Measurements from ENCODE around the gene OXCT2. TPM values are rescaled to one million over a fixed set of nuclear protein-coding genes. Genes with fewer than 3 reads are reported as not detected.
A peak's percentile ranks its signal among the peaks of the same experiment; 100 is the strongest.

Gene OXCT2
- total RNA-seq, 2 experiments from 2014 or later: 3.8 to 5.7 TPM

DNA sequence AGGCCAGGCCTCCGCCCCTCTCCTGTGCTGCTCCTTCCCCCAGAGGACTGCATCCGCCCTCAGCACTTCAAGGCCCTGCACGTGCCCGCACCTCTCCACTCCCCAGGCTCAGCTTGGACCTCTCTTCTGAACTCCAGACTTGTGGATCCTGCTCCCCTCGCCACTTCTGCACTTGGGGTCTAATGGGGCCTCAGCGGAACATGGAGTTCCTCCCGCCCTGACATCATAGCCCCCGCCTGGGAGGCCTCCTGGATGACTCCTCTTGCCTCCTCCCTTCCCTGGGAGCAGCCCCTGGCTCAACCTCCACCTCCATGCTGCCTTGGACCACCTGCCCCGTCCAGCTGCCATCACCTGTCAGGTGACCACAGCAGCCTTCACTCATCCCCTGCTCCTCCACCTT lies 10.1 kb downstream of the OXCT2 start:
- DNase-seq: no peak
- Mint-ChIP-seq H3K27me3 (no peaks in the 10 kb centered on the region), H3K27ac (no peak overlapping the region), H3K4me1 (no peaks in the 10 kb centered on the region), H3K36me3 (peaks cover 8% of the 10 kb centered on the region), H3K9me3 (no peaks in the 10 kb centered on the region), H3K4me3 (no peak overlapping the region)

DNA sequence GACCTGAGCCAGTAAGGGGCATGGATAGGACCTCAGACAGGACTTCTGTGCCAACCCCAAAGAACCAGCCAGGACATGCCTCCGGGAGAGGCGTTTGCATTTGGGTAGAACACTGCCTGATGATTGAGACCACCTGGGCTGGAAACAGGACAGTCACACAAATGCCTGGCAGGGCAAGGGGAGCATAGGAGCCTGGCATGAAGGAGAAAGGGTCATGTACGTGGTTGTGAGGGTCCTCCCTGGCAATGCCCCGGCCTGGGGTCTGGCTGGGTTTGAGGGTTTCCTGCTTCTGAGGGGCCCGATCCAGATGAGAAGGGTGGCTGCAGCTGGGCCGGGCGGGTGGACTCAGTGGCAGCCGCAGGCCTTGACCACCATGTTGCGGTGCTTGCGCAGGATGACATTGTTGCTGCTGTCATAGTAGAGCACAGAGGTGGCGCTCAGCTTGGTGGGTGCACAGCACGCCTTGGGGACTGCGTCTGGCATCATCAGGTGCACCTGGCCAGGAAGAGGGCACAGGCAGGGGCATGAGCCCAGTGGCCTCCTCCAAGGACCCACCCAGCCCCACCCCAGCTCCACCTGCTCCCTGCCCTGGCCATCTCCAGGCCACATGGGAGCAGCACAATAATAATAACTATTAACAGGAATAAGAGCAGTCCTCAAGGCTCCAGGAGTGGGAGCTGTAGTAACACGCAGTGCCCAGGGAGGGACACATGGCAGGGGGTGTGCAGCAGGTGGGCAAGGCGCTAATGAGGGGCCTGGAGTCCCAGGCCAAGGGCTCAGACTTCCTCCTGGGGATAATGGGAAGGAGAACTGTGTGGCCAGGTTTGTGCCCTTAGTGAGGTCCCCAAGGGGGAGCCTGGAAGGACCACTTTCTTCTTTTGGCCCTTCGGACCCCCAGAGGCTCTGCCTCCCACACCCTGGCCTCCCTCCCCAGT lies 10.8 kb downstream of the OXCT2 start:
- Mint-ChIP-seq H3K9me3 (no peaks in the 10 kb centered on the region), H3K36me3 (peaks cover 8% of the 10 kb centered on the region), H3K27ac (no peak overlapping the region)

DNA sequence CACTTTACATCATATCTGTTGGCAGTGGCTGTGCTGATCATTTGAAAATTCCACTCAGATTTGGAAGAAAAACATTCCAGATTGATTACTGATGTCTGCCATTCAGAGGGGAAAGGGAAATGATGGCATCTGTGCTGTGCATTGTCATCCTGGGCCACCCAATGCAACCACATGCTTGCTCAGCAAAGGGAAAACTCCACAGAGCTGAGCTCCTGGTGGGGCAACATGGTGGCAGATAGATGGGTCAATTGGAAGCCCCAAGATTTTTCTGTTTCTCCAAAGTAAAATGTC lies 11.8 kb downstream of the OXCT2 start:
- Mint-ChIP-seq H3K9me3 (no peaks in the 10 kb centered on the region), H3K36me3 (peaks cover 8% of the 10 kb centered on the region), H3K4me3 (no peak overlapping the region), H3K4me1 (no peaks in the 10 kb centered on the region), H3K27me3 (no peaks in the 10 kb centered on the region), H3K27ac (no peak overlapping the region)
- no peak for DNase-seq

More for the DNA sequence above, 10.8 kb downstream of the OXCT2 start:
- DNase-seq: no peak
- Mint-ChIP-seq H3K4me3 (no peak overlapping the region), H3K27me3 (no peaks in the 10 kb centered on the region), H3K4me1 (no peaks in the 10 kb centered on the region)

DNA sequence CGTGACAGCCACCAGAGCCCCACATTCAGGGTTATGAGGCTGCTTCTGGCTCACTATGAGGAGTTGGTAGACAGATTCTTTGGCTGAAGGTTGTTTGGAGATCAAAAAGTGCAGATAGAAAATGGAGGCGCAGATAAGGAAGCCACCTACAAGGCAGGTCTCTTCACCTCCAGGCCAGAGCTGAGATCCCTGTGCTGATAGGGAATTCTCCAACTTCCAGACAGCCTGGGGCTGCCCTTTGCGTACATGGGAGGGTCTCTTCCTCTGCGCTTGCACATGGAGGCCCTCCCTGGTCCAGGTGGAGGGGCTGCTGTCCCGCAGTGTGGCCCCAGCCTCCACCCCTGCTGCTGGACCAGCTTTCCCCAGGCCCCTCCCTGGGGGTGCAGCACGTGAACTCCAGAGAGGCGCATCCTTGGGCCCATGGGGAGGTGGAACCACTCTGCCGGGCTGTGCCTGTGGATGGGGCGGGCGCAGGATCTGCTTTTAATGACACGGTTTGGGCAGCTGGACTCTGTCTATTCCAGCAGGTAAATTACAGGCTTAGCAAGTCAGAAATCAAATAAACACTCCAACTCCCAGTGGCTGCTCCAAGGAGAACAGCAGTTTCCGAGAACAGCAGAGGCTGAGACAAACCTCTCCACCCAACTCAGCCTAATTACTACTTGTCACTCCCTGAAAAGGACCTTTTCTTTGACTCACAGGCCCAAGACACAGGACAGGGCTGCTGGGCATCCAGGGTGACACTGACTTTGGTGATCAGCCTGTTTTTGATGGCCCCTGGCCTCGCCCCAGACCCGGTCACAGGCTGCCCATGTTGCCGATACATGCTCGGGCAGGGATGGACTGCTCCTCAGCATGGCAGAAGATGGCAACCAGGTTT lies 12.4 kb downstream of the OXCT2 start:
- H3K27ac Mint-ChIP-seq: no peak overlapping the region
- H3K36me3 Mint-ChIP-seq: peaks cover 8% of the 10 kb centered on the region
- H3K4me1 Mint-ChIP-seq: no peaks in the 10 kb centered on the region

DNA sequence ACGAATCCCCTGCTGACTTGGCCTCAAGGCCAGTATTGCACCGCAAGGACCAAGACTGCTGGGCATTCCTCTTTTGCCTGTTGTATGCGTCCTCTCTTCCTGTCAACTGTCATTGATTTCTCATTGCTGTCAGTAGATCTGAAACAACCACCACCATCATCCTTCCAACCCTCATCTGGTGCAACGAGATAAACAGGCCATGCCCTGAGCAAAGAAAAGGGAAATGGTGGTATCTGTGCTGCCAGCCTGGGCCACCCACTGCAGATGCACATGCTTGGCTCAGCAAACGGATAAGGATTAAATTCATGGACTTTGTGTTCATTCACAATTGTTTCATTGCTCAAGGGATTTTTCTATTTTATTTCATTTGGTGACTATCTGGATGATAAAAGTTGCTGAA lies 13.6 kb downstream of the OXCT2 start:
- Mint-ChIP-seq H3K27me3 (no peaks in the 10 kb centered on the region), H3K9me3 (no peaks in the 10 kb centered on the region), H3K4me1 (no peaks in the 10 kb centered on the region), H3K4me3 (no peak overlapping the region), H3K27ac (no peak overlapping the region), H3K36me3 (peaks cover 10% of the 10 kb centered on the region)
- DNase-seq: no peak

More for the DNA sequence above, 12.4 kb downstream of the OXCT2 start:
- no peak overlapping the region for H3K4me3 Mint-ChIP-seq
- no peaks in the 10 kb centered on the region for H3K9me3 Mint-ChIP-seq
- H3K27me3 Mint-ChIP-seq: no peaks in the 10 kb centered on the region
- DNase-seq: no peak

DNA sequence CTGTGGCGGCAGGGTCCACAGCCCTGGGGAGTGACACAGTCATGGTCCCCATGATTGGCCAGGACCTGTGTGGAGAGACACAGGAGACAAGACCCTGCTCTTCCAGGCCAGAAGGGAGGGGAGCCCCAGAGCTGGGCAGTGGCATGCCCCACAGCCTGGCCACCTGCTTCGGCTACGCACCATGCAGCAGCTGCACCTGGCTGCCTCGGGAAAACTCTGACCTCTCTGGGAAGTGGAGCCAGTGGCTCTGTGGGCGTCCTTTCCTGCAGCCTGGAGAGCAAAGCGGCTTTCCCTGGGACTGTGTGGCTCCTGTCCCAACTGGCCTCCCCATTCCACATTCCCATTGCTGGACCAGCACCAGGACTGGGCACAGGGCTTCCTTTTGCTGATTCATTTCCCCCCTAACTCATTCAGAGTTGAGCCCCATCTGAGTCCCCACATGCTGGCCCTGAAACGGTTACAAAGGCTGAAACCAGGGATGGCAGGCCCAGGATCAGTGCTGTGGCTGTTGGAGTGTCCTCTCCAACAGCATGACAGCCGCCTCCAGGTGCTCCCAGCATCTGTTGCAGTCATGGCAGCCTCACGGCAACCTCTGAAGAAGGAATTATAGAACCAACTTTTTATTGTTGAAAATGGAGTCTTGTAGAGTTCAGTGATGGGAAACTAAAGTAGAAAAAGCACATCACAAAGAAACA lies 15.0 kb downstream of the OXCT2 start:
- Mint-ChIP-seq H3K27ac (no peak overlapping the region), H3K4me1 (no peaks in the 10 kb centered on the region), H3K27me3 (no peaks in the 10 kb centered on the region), H3K9me3 (no peaks in the 10 kb centered on the region), H3K4me3 (no peak overlapping the region), H3K36me3 (peaks cover 16% of the 10 kb centered on the region)
- no peak for DNase-seq

DNA sequence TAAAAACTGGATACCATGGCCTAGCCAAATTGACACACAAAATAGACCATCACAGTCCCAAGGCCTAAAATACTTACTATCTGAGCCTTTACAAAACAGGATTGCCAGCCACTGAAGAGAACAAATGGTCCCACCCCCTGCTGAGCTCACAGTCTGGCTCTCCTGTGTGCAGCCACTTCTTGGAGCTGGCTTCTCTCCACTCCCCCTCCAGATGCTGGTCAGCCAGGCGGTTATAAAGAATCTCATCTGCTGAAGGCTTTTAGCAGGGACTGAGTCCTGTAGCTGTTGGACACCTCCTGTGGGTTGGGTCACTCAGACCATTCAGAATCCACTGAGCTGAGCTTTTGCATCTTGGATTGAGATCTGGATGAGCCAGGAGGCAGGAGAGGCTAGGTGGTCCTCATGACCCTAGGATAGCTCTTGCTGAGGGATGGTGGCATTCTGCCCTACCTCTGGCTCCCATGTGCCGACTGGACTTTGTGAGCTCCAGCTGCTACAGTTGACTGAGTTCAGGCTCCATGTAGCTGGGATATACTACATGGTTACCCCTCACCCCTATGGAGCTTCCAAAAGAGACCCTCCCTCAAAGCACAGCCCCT lies 16.1 kb downstream of the OXCT2 start:
- H3K36me3 Mint-ChIP-seq: peaks cover 21% of the 10 kb centered on the region
- H3K27me3 Mint-ChIP-seq: no peaks in the 10 kb centered on the region
- no peak for DNase-seq
- no peak overlapping the region for H3K27ac Mint-ChIP-seq
- H3K4me1 Mint-ChIP-seq: no peaks in the 10 kb centered on the region
- no peaks in the 10 kb centered on the region for H3K9me3 Mint-ChIP-seq
- H3K4me3 Mint-ChIP-seq: no peak overlapping the region

DNA sequence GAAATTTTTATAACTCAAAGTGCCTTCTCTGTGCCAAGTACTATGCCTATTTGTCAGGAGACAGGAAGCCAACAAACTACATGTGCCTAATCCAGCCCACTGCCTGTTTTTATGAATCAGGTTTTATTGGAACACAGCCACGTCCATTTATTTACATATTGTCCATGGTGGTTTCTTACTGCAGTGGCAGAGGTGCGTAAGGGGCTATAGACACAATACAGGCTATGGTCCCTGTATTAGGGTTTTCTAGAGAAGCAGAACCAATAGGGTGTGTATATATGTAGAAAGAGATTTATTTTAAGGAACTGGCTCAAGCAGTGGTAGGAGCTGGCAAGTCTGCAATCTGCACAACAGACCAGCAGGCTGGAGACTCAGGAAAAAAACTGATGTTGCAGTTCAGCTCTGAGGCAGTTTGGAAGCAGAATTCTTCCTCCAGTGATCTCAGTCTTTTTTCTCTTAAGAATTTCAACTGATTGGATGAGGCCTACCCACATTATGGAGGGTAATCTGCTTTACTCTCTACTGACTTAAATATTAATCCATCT lies 17.1 kb downstream of the OXCT2 start:
- Mint-ChIP-seq H3K4me1 (no peaks in the 10 kb centered on the region), H3K27me3 (no peaks in the 10 kb centered on the region), H3K27ac (no peak overlapping the region), H3K4me3 (no peak overlapping the region), H3K9me3 (no peaks in the 10 kb centered on the region), H3K36me3 (peaks cover 29% of the 10 kb centered on the region)
- DNase-seq: no peak

DNA sequence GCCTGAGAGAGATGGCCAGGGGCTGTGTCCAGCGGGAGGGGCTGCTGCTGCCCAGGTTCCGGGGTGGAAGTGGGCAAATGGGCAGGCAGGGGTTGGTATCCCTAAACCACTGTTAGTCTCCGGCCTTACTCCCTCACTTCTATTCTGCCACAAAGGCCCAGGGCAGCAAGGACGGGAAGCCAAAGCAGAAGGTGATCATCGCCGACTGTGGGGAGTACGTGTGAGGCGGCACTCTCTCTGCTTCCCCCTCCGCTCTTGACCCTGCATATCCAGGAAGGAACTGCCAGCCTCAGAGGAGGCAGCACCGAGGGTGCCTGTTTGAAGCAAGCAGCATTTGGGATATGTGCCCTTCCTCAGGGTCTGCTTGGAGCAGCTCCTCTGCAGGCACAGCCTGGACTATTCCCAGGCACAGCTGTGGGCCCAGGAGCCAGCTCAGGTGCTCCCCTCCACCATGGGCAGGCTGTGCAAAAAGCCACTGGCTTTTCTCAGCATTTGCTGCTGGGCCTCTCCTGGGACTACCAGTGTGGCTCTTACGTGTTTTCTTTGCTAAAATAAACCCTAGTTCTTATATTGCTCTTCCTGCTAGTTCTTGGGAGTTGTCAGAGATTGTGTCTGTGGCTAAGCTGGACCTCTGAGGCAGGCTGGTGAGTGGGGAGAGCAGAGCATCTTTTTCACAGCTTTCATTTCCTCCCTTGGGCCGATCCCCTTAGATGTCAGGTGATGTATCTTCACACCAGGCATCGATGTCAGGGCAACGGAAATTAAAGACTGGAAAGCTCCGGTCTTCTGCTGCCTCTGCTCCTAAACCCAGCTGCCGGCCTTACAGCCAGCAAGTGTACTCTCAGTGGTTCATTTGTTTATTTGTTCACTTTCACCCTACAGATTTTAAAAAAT lies 17.8 kb downstream of the OXCT2 start:
- Mint-ChIP-seq H3K27me3 (no peaks in the 10 kb centered on the region), H3K36me3 (peaks cover 29% of the 10 kb centered on the region), H3K4me1 (no peaks in the 10 kb centered on the region), H3K27ac (no peak overlapping the region), H3K4me3 (no peak overlapping the region), H3K9me3 (no peaks in the 10 kb centered on the region)
- DNase-seq: no peak

DNA sequence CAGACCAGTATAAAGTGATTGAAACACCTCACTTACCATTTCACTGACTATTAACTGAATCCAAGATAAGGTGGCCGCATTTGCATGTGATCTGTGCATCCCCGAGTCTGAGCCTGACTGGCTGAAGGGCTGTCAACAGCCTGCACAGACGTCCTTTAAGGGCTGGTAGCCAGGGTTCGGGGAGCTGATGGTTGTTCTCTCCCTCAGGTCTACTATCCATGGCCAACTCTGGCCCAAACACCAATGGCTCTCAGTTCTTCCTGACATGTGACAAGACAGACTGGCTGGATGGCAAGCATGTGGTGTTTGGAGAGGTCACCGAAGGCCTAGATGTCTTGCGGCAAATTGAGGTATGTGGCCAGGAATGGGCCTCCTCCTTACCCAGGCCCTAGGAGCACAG lies 18.4 kb downstream of the OXCT2 start:
- Mint-ChIP-seq H3K27ac (no peak overlapping the region), H3K4me1 (no peaks in the 10 kb centered on the region), H3K27me3 (no peaks in the 10 kb centered on the region), H3K4me3 (no peak overlapping the region), H3K36me3 (peaks cover 30% of the 10 kb centered on the region), H3K9me3 (no peaks in the 10 kb centered on the region)
- no peak for DNase-seq

DNA sequence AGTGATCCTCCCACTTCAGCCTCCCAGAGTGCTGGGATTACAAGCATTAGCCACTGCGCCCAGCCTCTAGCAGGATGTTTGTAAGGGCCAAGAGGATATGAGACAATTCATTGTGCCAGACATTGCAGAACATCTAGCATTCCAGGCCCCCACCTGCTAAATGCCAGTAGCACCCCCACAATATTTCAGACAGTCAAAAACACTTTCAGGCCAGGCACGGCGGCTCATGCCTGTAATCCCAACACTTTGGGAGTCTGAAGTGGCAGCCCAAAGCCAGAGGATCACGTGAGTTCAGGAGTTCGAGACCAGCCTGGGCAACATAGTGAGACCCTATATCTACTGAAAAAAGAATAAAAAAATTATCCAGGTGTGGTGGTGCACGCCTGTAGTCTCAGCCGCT lies 19.6 kb downstream of the OXCT2 start:
- no peaks in the 10 kb centered on the region for H3K4me1 Mint-ChIP-seq
- no peaks in the 10 kb centered on the region for H3K9me3 Mint-ChIP-seq
- H3K27ac Mint-ChIP-seq: no peak overlapping the region
- H3K36me3 Mint-ChIP-seq: peaks cover 31% of the 10 kb centered on the region
- no peaks in the 10 kb centered on the region for H3K27me3 Mint-ChIP-seq
- no peak overlapping the region for H3K4me3 Mint-ChIP-seq
- no peak for DNase-seq

DNA sequence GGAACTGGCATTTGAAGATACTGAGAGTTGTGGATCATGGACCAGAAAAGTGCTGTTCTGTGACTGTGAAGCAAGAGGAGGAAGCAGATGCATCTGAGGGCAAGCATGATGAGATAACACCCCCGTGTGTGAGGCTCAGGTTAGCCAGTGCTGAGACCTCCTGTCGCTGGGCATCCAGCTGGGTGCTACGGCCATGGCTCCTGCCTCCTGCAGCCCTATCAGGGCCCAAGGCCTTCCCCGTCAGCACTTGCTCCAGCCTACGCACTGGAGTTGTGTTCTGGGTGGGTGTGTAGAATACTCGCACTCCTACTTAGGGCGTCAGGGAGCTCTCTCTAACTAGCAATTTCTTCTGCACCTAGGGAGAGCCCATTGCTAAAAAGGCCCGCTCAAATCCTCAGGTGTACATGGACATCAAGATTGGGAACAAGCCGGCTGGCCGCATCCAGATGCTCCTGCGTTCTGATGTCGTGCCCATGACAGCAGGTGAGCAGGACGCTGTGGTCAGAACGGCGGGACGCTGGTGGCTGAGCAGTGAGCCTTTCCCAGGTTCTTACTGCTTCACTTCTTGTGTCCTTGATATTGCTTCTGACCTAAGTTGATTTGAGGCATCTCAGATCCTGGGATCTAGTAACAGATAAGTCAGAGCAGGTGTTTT lies 26.0 kb downstream of the OXCT2 start:
- Mint-ChIP-seq H3K4me3 (no peak overlapping the region), H3K27ac (no peak overlapping the region), H3K9me3 (no peaks in the 10 kb centered on the region), H3K4me1 (peaks cover 10% of the 10 kb centered on the region), H3K36me3 (peaks cover 41% of the 10 kb centered on the region), H3K27me3 (no peaks in the 10 kb centered on the region)
- no peak for DNase-seq

DNA sequence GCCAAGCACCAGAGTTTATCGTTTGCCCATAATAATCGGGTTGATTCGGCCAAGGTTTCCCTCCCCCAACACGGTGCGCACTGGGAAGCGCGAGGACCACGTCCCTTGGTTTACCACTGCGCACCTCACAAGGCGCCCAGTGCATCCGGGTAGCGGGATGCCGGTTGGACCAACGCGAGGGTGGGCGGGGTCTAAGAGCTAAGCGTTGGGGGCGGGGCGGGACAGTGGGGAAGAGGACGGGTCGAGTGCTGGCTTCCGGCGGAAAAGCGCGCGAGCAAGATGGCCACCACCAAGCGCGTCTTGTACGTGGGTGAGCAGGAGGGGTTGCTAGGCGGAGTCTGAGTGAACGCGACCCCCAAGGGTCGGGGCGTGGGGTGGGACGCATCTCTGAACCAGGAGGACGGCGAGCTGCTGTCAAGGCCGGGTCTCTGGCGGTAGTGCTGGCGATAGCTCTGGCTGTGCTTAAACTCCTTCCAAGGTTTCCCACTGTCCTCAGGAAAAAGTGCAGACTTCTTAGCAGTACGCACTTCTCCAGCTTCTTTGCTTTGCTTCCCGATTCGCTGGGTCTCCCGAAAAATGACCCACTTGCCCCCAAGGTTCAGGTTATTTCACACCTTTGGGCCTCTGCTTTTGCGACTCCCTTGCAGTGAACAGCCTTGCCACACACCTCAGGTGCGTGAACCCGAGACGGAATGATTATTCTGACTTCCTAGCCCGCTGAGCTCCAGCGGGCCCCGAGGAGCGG lies 32.4 kb downstream of the OXCT2 start, which contains the start of gene PPIE:
TSS of gene PPIE (plus strand) at position 261 of the 745 bp plus-strand sequence. CDS start at position 280, 19 bp downstream.
- Mint-ChIP-seq H3K4me1 (peaks cover 26% of the 10 kb centered on the region), H3K27me3 (peaks cover 12% of the 10 kb centered on the region), H3K36me3 (peaks cover 24% of the 10 kb centered on the region), H3K27ac (peak within 1 kb of the TSS; percentile 95), H3K4me3 (peak within 1 kb of the TSS; percentile 96), H3K9me3 (peaks cover 1% of the 10 kb centered on the region)
- DNase-seq: peak; percentile 93

Measured in activated naive CD8-positive, alpha-beta T cell treated with anti-CD3 and anti-CD28 coated beads for 36 hours (primary cell).